Measurements from ENCODE around the gene FAM193B.
A peak's percentile ranks its signal among the peaks of the same experiment; 100 is the strongest.

DNA sequence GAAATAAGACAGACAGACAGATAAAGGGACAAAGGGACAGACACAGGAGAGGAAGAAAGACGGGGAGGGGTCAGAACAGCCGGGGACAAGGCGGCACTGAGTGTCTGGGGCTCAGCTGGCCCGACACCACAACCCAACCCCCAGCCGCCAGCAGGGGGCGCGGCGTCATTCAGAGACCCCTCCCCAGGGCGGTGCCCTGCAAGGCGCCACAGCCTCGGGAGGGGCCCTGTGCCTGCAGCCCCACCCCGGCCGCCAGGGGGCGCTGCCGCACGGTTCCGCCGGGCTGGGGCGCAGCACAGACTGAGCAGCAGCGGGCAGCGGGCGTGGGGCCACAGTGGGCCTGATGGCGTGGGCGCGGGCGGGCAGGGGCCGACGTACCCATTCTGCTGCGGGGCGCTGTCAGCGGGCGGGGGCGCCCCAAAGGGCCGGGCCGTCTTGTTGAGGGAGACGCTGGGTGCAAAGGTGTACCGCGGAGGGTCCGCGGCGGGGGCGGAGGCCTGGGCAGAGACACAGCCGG is 62.9 kb downstream of the FAM193B start:
- TF ChIP-seq, protein P1, sequence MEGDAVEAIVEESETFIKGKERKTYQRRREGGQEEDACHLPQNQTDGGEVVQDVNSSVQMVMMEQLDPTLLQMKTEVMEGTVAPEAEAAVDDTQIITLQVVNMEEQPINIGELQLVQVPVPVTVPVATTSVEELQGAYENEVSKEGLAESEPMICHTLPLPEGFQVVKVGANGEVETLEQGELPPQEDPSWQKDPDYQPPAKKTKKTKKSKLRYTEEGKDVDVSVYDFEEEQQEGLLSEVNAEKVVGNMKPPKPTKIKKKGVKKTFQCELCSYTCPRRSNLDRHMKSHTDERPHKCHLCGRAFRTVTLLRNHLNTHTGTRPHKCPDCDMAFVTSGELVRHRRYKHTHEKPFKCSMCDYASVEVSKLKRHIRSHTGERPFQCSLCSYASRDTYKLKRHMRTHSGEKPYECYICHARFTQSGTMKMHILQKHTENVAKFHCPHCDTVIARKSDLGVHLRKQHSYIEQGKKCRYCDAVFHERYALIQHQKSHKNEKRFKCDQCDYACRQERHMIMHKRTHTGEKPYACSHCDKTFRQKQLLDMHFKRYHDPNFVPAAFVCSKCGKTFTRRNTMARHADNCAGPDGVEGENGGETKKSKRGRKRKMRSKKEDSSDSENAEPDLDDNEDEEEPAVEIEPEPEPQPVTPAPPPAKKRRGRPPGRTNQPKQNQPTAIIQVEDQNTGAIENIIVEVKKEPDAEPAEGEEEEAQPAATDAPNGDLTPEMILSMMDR (IDR thresholded peaks at IDR 0.05; ENCODE audit: low read depth, low read length, missing input control), result peak; percentile 33
- TF ChIP-seq, protein P2, sequence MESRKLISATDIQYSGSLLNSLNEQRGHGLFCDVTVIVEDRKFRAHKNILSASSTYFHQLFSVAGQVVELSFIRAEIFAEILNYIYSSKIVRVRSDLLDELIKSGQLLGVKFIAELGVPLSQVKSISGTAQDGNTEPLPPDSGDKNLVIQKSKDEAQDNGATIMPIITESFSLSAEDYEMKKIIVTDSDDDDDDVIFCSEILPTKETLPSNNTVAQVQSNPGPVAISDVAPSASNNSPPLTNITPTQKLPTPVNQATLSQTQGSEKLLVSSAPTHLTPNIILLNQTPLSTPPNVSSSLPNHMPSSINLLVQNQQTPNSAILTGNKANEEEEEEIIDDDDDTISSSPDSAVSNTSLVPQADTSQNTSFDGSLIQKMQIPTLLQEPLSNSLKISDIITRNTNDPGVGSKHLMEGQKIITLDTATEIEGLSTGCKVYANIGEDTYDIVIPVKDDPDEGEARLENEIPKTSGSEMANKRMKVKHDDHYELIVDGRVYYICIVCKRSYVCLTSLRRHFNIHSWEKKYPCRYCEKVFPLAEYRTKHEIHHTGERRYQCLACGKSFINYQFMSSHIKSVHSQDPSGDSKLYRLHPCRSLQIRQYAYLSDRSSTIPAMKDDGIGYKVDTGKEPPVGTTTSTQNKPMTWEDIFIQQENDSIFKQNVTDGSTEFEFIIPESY (IDR thresholded peaks at IDR 0.05), result no peak
- TF ChIP-seq, protein P3, sequence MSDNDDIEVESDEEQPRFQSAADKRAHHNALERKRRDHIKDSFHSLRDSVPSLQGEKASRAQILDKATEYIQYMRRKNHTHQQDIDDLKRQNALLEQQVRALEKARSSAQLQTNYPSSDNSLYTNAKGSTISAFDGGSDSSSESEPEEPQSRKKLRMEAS (IDR thresholded peaks at IDR 0.05), result no peak
- no peak for TF ChIP-seq YY1 (IDR thresholded peaks at IDR 0.05)
- TF ChIP-seq RAD21 (IDR thresholded peaks at IDR 0.05), result no peak
- TF ChIP-seq TAF1 (conservative IDR thresholded peaks at IDR 0.05), result no peak
- TF ChIP-seq, protein P4, sequence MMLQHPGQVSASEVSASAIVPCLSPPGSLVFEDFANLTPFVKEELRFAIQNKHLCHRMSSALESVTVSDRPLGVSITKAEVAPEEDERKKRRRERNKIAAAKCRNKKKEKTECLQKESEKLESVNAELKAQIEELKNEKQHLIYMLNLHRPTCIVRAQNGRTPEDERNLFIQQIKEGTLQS (IDR thresholded peaks at IDR 0.05), result no peak
- TF ChIP-seq HNF4A (conservative IDR thresholded peaks at IDR 0.05), result no peak
- no peak for TF ChIP-seq GABPA (IDR thresholded peaks at IDR 0.05 in 1 of 2, conservative IDR thresholded peaks at IDR 0.05 in 1 of 2)
- no peak for TF ChIP-seq RXRA (IDR thresholded peaks at IDR 0.05)
- TF ChIP-seq NR2F2 (IDR thresholded peaks at IDR 0.05), result no peak
- TF ChIP-seq, protein P5, sequence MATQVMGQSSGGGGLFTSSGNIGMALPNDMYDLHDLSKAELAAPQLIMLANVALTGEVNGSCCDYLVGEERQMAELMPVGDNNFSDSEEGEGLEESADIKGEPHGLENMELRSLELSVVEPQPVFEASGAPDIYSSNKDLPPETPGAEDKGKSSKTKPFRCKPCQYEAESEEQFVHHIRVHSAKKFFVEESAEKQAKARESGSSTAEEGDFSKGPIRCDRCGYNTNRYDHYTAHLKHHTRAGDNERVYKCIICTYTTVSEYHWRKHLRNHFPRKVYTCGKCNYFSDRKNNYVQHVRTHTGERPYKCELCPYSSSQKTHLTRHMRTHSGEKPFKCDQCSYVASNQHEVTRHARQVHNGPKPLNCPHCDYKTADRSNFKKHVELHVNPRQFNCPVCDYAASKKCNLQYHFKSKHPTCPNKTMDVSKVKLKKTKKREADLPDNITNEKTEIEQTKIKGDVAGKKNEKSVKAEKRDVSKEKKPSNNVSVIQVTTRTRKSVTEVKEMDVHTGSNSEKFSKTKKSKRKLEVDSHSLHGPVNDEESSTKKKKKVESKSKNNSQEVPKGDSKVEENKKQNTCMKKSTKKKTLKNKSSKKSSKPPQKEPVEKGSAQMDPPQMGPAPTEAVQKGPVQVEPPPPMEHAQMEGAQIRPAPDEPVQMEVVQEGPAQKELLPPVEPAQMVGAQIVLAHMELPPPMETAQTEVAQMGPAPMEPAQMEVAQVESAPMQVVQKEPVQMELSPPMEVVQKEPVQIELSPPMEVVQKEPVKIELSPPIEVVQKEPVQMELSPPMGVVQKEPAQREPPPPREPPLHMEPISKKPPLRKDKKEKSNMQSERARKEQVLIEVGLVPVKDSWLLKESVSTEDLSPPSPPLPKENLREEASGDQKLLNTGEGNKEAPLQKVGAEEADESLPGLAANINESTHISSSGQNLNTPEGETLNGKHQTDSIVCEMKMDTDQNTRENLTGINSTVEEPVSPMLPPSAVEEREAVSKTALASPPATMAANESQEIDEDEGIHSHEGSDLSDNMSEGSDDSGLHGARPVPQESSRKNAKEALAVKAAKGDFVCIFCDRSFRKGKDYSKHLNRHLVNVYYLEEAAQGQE (IDR thresholded peaks at IDR 0.05), result no peak
